Breast epithelium (tissue), 3 donors: ENCODE results near the gene AFAP1.

ENCODE experiments used
- POLR2AphosphoS5 ChIP-seq, 3 donors: sonication (generic); formaldehyde crosslinking; IDR thresholded peaks; one replicate each; pipeline ENCODE4 v1.6.1; 2017; ENCODE audit warnings: antibody characterized with exemption in 3 of 3
- TF ChIP-seq, protein P1 (sequence below), 3 donors: fragments of 450-650 bp; IDR thresholded peaks; one replicate each; pipeline ENCODE4 v1.5.1; 2016 to 2017; ENCODE audit warnings: antibody characterized with exemption in 3 of 3, mild to moderate bottlenecking in 3 of 3, moderate library complexity in 3 of 3

DNA sequence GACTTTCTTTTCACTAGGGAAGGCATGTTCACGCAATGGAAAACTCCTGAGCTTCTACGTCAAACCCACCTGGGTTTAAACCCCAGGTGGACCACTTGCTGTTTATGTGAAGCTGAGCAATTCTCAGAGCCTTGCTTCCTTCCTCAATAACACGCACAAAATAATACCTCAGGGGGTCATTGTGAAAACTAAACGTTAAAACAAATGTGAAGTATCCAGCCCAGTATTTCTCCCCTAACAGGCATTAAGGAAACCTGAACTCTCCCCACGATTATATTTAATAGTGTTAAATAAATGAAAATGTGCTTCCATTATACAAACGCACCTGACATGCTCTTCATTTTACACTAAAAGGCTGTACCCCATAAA lies 117.5 kb downstream of the AFAP1 start:
- TF ChIP-seq, protein P1, sequence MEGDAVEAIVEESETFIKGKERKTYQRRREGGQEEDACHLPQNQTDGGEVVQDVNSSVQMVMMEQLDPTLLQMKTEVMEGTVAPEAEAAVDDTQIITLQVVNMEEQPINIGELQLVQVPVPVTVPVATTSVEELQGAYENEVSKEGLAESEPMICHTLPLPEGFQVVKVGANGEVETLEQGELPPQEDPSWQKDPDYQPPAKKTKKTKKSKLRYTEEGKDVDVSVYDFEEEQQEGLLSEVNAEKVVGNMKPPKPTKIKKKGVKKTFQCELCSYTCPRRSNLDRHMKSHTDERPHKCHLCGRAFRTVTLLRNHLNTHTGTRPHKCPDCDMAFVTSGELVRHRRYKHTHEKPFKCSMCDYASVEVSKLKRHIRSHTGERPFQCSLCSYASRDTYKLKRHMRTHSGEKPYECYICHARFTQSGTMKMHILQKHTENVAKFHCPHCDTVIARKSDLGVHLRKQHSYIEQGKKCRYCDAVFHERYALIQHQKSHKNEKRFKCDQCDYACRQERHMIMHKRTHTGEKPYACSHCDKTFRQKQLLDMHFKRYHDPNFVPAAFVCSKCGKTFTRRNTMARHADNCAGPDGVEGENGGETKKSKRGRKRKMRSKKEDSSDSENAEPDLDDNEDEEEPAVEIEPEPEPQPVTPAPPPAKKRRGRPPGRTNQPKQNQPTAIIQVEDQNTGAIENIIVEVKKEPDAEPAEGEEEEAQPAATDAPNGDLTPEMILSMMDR (IDR thresholded peaks at IDR 0.05), result no peak
- TF ChIP-seq POLR2AphosphoS5 (IDR thresholded peaks at IDR 0.05), result no peak
